ENCODE results near the gene FES.

GRCh38 chr15:90884719-90885431 is 571 bp downstream of the FES start:
- TF ChIP-seq POLR2A (IDR thresholded peaks at IDR 0.05) = no peak
- no peak for TF ChIP-seq CTCF (IDR thresholded peaks at IDR 0.05)

All from tibial nerve (tissue), 3 donors.